PC-3 (cell line): ENCODE measurements around the gene IKZF1. TPM values are rescaled to one million over a fixed set of nuclear protein-coding genes. Genes with fewer than 3 reads are reported as not detected.

ENCODE experiments used
- ATAC-seq: fragments of 200-7000 bp; cut with Tn5 transposase; 2 replicates; pipeline ENCODE4 v1.9.1; 2020; ENCODE audit warnings: mild to moderate bottlenecking, moderate library complexity
- BruUV-seq: library from RNA; stranded (reverse); fragments of 400-500 nt; replicated peaks from 2 replicates; lab custom pipeline; 2021; lab: Mats Ljungman, UMichigan
- CTCF ChIA-PET: fragments of 300-600 bp; sonication (Branson Sonifier 250); formaldehyde crosslinking; loops from one replicate; lab custom pipeline; 2022; ENCODE audit warnings: antibody characterized with exemption; lab: Charles Lee
- POLR2A ChIA-PET: fragments of 300-600 bp; sonication (Branson Sonifier 250); formaldehyde crosslinking; loops from one replicate; lab custom pipeline; 2022; ENCODE audit warnings: antibody characterized with exemption; ENCODE audit not compliant: unreplicated experiment; lab: Charles Lee
- DNase-seq: peaks from one replicate; pipeline ENCODE4 v3.0.0-alpha.2; 2015
- H2AFZ ChIP-seq: fragments of 300-600 bp; sonication (generic); 2 replicates; pipeline ENCODE4 v1.6.0; 2016; ENCODE audit warnings: antibody characterized with exemption, low read length
- H3F3A ChIP-seq: fragments of 300-600 bp; sonication (generic); one replicate; pipeline ENCODE4 v1.6.0; 2017; ENCODE audit warnings: antibody characterized with exemption, low read length, control low read depth, mild to moderate bottlenecking; ENCODE audit not compliant: unreplicated experiment
- H3K27ac ChIP-seq: fragments of 300-600 bp; sonication (generic); 2 replicates; pipeline ENCODE4 v1.5.1; 2016; ENCODE audit warnings: mild to moderate bottlenecking, low read length
- H3K27me3 ChIP-seq: fragments of 300-600 bp; sonication (generic); 2 replicates; pipeline ENCODE4 v1.6.1; 2016; ENCODE audit warnings: low read length, mixed read lengths
- H3K36me3 ChIP-seq: fragments of 300-600 bp; sonication (generic); 2 replicates; pipeline ENCODE4 v1.6.1; 2016; ENCODE audit warnings: low read depth, mixed run types, low read length, mixed read lengths
- H3K4me1 ChIP-seq: fragments of 300-600 bp; sonication (generic); 2 replicates; pipeline ENCODE4 v1.5.1; 2016; ENCODE audit warnings: low read length; ENCODE audit not compliant: insufficient read depth
- H3K4me2 ChIP-seq: fragments of 300-600 bp; sonication (generic); 2 replicates; pipeline ENCODE4 v1.6.0; 2016; ENCODE audit warnings: low read length
- H3K4me3 ChIP-seq: fragments of 300-600 bp; sonication (generic); 2 replicates; pipeline ENCODE4 v1.5.1; 2016; ENCODE audit warnings: mild to moderate bottlenecking, low read length, mixed read lengths
- H3K79me2 ChIP-seq: fragments of 300-600 bp; sonication (generic); 2 replicates; pipeline ENCODE4 v1.6.1; 2017; ENCODE audit warnings: low read length, mixed read lengths
- H3K9ac ChIP-seq: fragments of 300-600 bp; sonication (generic); 2 replicates; pipeline ENCODE4 v1.6.0; 2016; ENCODE audit warnings: mild to moderate bottlenecking, low read length
- H3K9me2 ChIP-seq: fragments of 300-600 bp; sonication (generic); replicated peaks from 2 replicates; pipeline ENCODE4 v1.6.1; 2016; ENCODE audit warnings: mixed run types, low read length, mixed read lengths
- H3K9me3 ChIP-seq: fragments of 300-600 bp; sonication (generic); 2 replicates; pipeline ENCODE4 v1.6.1; 2016; ENCODE audit warnings: low read length, mixed read lengths
- H4K20me1 ChIP-seq: fragments of 300-600 bp; sonication (generic); 2 replicates; pipeline ENCODE4 v1.6.1; 2016; ENCODE audit warnings: low read length, mixed read lengths
- CTCF ChIP-seq: fragments of 300-600 bp; sonication (generic); conservative IDR thresholded peaks from 2 replicates; pipeline ENCODE4 v1.5.1; 2017; ENCODE audit warnings: antibody characterized with exemption, low read depth, mild to moderate bottlenecking, low read length
- EZH2 ChIP-seq: fragments of 300-600 bp; sonication (generic); IDR thresholded peaks from one replicate; pipeline ENCODE4 v1.6.1; 2017; ENCODE audit warnings: antibody characterized with exemption, mild to moderate bottlenecking, low read length; ENCODE audit not compliant: unreplicated experiment
- EZH2phosphoT487 ChIP-seq: fragments of 300-600 bp; sonication (generic); IDR thresholded peaks from 2 replicates; pipeline ENCODE4 v1.6.1; 2018; ENCODE audit warnings: mild to moderate bottlenecking, antibody characterized with exemption, low read length, borderline replicate concordance
- intact Hi-C: fragments of 100-400 bp; cut with micrococcal nuclease; formaldehyde crosslinking; loops from 2 replicates; pipeline ENCODE4 v1.9.0; 2023
- total RNA-seq: library from RNA; depleted of rRNA; stranded (reverse); fragments of >200 nt; gene quantifications from 2 replicates; pipeline ENCODE4 v1.2.3, GENCODE V29; 2014

The IKZF1 gene
- total RNA-seq, 1 experiment from 2014 or later = not detected

GRCh38 chr7:50332241-50333165 lies 28.0 kb downstream of the IKZF1 start:
- H4K20me1 ChIP-seq = no peaks in the 10 kb centered on the region

GRCh38 chr7:50333221-50333651 lies 28.7 kb downstream of the IKZF1 start:
- Histone ChIP-seq H3K4me1 (no peaks in the 10 kb centered on the region), H3K9ac (no peak overlapping the region), H3K9me2 (no peaks in the 10 kb centered on the region), H4K20me1 (no peaks in the 10 kb centered on the region), H3K4me2 (no peak overlapping the region), H3F3A (no peaks in the 10 kb centered on the region), H3K4me3 (no peak overlapping the region), H3K27ac (no peak overlapping the region), H3K9me3 (no peaks in the 10 kb centered on the region), H3K27me3 (peaks cover 66% of the 10 kb centered on the region), H3K36me3 (no peaks in the 10 kb centered on the region), H3K79me2 (no peaks in the 10 kb centered on the region), H2AFZ (no peak overlapping the region)
- no TSS peak for BruUV-seq
- TF ChIP-seq EZH2phosphoT487 (no peak), CTCF (no peak), EZH2 (no peak)
- POLR2A ChIA-PET = no interaction called here
- no peak for ATAC-seq
- CTCF ChIA-PET = no interaction called here
- intact Hi-C loops = no loop called here
- no peak for DNase-seq

More at GRCh38 chr7:50332241-50333165, 28.0 kb downstream of the IKZF1 start:
- ATAC-seq (no peak), DNase-seq (no peak)
- no TSS peak for BruUV-seq
- Histone ChIP-seq H3K36me3 (no peaks in the 10 kb centered on the region), H3K27ac (no peak overlapping the region), H3F3A (no peaks in the 10 kb centered on the region), H3K27me3 (peaks cover 68% of the 10 kb centered on the region), H2AFZ (no peak overlapping the region), H3K4me3 (no peak overlapping the region), H3K9ac (no peak overlapping the region), H3K4me1 (no peaks in the 10 kb centered on the region), H3K9me2 (no peaks in the 10 kb centered on the region), H3K9me3 (no peaks in the 10 kb centered on the region), H3K79me2 (no peaks in the 10 kb centered on the region), H3K4me2 (no peak overlapping the region)
- intact Hi-C loops = no loop called here
- ChIA-PET POLR2A (no interaction called here), CTCF (no interaction called here)
- TF ChIP-seq EZH2phosphoT487 (no peak), CTCF (no peak), EZH2 (no peak)
